ENCODE results near the gene FLNB.

Gene FLNB

DNA sequence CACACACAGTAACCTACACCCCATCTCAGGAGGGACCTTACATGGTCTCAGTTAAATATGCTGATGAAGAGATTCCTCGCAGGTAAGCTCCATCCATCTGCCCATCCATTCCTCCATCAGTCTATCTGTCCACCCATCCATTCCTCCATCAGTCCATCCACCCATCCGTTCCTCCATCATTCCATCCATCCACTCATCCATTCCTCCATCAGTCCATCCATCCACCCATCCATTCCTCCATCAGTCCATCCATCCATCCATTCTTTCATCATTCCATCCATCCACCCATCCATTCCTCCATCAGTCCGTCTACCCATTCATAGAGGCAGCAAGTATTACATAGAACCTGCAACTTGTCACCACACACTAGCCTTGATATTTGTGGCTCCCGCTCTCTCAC, 124.6 kb downstream of the FLNB start:
- TF ChIP-seq, protein P1, sequence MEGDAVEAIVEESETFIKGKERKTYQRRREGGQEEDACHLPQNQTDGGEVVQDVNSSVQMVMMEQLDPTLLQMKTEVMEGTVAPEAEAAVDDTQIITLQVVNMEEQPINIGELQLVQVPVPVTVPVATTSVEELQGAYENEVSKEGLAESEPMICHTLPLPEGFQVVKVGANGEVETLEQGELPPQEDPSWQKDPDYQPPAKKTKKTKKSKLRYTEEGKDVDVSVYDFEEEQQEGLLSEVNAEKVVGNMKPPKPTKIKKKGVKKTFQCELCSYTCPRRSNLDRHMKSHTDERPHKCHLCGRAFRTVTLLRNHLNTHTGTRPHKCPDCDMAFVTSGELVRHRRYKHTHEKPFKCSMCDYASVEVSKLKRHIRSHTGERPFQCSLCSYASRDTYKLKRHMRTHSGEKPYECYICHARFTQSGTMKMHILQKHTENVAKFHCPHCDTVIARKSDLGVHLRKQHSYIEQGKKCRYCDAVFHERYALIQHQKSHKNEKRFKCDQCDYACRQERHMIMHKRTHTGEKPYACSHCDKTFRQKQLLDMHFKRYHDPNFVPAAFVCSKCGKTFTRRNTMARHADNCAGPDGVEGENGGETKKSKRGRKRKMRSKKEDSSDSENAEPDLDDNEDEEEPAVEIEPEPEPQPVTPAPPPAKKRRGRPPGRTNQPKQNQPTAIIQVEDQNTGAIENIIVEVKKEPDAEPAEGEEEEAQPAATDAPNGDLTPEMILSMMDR (IDR thresholded peaks at IDR 0.05; ENCODE audit: control extremely low read depth, extremely low read depth, low read depth, missing control alignments), result no peak
- no peak for DNase-seq (ENCODE audit: extremely low spot score)
- ChIA-PET CTCF (interaction anchor here (1.0 to 1.8 kb wide), 5 partner anchors 14 to 45 kb away, joined by 3 to 6 read pairs (median 4); no protein-coding TSS in a partner anchor), POLR2A (no interaction called here)

DNA sequence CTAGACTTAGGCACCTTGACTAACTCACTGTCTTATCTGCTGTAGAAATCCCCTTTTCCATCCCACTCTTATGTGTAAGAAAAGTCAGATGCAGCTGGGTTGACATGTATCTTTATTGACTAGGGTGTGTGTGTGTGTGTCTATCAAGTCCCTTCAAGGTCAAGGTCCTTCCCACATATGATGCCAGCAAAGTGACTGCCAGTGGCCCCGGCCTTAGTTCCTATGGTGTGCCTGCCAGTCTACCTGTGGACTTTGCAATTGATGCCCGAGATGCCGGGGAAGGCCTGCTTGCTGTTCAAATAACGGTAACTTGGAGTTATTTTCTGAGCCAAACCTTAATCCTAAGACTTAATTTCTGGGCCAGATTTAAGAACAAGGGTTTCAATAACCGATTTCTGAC, 126.2 kb downstream of the FLNB start:
- no peak for DNase-seq (ENCODE audit: extremely low spot score)
- POLR2A ChIA-PET, result no interaction called here
- CTCF ChIA-PET, result interaction anchor here (0.9 to 1.8 kb wide), 4 partner anchors 23 to 43 kb away, joined by 3 to 6 read pairs (median 4); no protein-coding TSS in a partner anchor
- TF ChIP-seq, protein P1 (IDR thresholded peaks at IDR 0.05; ENCODE audit: control extremely low read depth, extremely low read depth, low read depth, missing control alignments), result no peak

GRCh38 chr3:58135712-58136543, 127.7 kb downstream of the FLNB start:
- DNase-seq (ENCODE audit: extremely low spot score), result no peak
- ChIA-PET POLR2A (interaction anchor here (0.6 kb wide), 1 partner anchor 111 kb away, joined by 3 read pairs; no protein-coding TSS in a partner anchor), CTCF (interaction anchor here (0.7 to 1.8 kb wide), 7 partner anchors 24 to 139 kb away, joined by 3 to 8 read pairs (median 3); no protein-coding TSS in a partner anchor)
- TF ChIP-seq, protein P1 (IDR thresholded peaks at IDR 0.05; ENCODE audit: control extremely low read depth, extremely low read depth, low read depth, missing control alignments), result peak; percentile 14

DNA sequence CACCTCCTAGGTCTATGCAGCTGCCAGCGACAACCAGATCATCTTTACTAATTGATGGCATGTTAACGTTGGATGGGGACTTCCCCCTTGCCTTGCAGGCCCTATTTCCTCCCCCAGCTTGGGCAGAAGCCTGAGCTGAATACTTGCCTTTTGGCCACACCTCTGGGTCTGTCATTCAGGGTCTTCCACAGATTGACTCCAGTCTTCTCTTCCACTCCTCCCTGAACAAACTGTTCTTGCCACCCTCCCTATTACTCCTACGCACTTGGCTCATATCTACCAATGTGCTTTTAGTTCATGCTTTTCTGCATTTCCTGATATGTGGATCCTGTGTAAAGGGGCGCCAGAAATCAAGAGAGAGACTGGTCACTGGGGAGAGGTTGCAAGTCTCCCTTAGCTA, 129.1 kb downstream of the FLNB start:
- ChIA-PET POLR2A (no interaction called here), CTCF (interaction anchor here (1.3 to 1.5 kb wide), 3 partner anchors 47 to 130 kb away, joined by 3 to 4 read pairs (median 3); no protein-coding TSS in a partner anchor)
- no peak for DNase-seq (ENCODE audit: extremely low spot score)
- TF ChIP-seq, protein P1 (IDR thresholded peaks at IDR 0.05; ENCODE audit: control extremely low read depth, extremely low read depth, low read depth, missing control alignments), result no peak

- ChIA-PET CTCF (interaction anchor here (1.2 to 1.8 kb wide), 4 partner anchors 20 to 42 kb away, joined by 3 to 5 read pairs (median 4); no protein-coding TSS in a partner anchor), POLR2A (no interaction called here)
- TF ChIP-seq, protein P1 (IDR thresholded peaks at IDR 0.05; ENCODE audit: control extremely low read depth, extremely low read depth, low read depth, missing control alignments), result no peak
- no peak for DNase-seq (ENCODE audit: extremely low spot score)
Observed at GRCh38 chr3:58141766-58142345, 133.6 kb downstream of the FLNB start.

- CTCF ChIA-PET, result interaction anchor here (1.0 to 1.8 kb wide), 4 partner anchors 17 to 181 kb away, joined by 3 to 5 read pairs (median 4); no protein-coding TSS in a partner anchor
- no peak for DNase-seq (ENCODE audit: extremely low spot score)
- TF ChIP-seq, protein P1 (IDR thresholded peaks at IDR 0.05; ENCODE audit: control extremely low read depth, extremely low read depth, low read depth, missing control alignments), result no peak
- POLR2A ChIA-PET, result no interaction called here
Observed at GRCh38 chr3:58143417-58144055, 135.3 kb downstream of the FLNB start.
